Natural killer cell (primary cell): ENCODE results near the gene KNTC1. TPM values are rescaled to one million over a fixed set of nuclear protein-coding genes. Genes with fewer than 3 reads are reported as not detected.

Experiments used
- total RNA-seq, 4 donors: library from RNA; stranded (reverse); fragments of 120-200 nt in 1 of 4; gene quantifications; one replicate each; pipeline versions ENCODE4 v1.2.3 to v1.2.4, GENCODE V29; 2013 to 2022

KNTC1 gene
- total RNA-seq, 3 donors from 2014 or later (not counting 1 experiment from before 2014, with no cell fraction given) = 31.3 to 33.8 (median 33.2) TPM

Other genes with a start within 250 kb of the KNTC1 start
- 10 to 100 TPM; 67.1 to 88.5 (median 69.1) TPM for gene CLIP1, start 104.6 kb upstream of the KNTC1 start, total RNA-seq
- gene ZCCHC8, start 26.3 kb upstream of the KNTC1 start, total RNA-seq = 10 to 100 TPM; 57.7 to 71.6 (median 66.6) TPM
- gene RSRC2, start 313 bp upstream of the KNTC1 start, total RNA-seq = 100 to 1,000 TPM; 252 to 310 (median 266) TPM
- gene HCAR2, start 176.1 kb downstream of the KNTC1 start, total RNA-seq = 1 to 10 TPM; 1.3 to 8.5 (median 1.5) TPM
- gene HCAR3, start 189.6 kb downstream of the KNTC1 start, total RNA-seq = 10 to 100 TPM in 1 of 3 donors, 1 to 10 TPM in 2; 1.8 to 14.7 (median 9.9) TPM
- gene HCAR1, start 203.6 kb downstream of the KNTC1 start, total RNA-seq = under 1 TPM in 1 of 3 donors, not detected in 2; 0.15 TPM
- 10 to 100 TPM; 30.5 to 42.9 (median 42.7) TPM for gene DENR, start 225.6 kb downstream of the KNTC1 start, total RNA-seq
- 1 to 10 TPM in 1 of 3 donors, under 1 TPM in 2; 0.29 to 2.1 (median 0.85) TPM for gene CCDC62, start 247.3 kb downstream of the KNTC1 start, total RNA-seq